Left cardiac atrium (tissue), 4 donors: ENCODE measurements around the gene AUTS2. TPM values are rescaled to one million over a fixed set of nuclear protein-coding genes. Genes with fewer than 3 reads are reported as not detected.

Experiments
- ATAC-seq, 2 donors: fragments of 200-7000 bp; cut with Tn5 transposase; one replicate each; pipeline ENCODE4 v1.9.1; 2020; ENCODE audit warnings: mild to moderate bottlenecking in 2 of 2, moderate library complexity in 2 of 2
- DNase-seq: peaks from one replicate; pipeline ENCODE4 v3.0.0-alpha.2; 2020
- intact Hi-C, 2 donors: fragments of 100-400 bp; cut with DNase I; formaldehyde crosslinking; loops; one replicate each; pipeline versions ENCODE4 v1.14.1 to v1.15.1; 2022 to 2023
- total RNA-seq, 2 donors: library from RNA; stranded (reverse); fragmentation: NEBNext Ultra II Directional; extraction: Animal tissue kit (Norgen Biotek cat#: 25700); gene quantifications; one replicate each; pipeline ENCODE4 v1.2.1, GENCODE V29; 2021
- donor health status: DM: no; HTN: yes; CAD: no.
- donor health status: DM: no; HTN: yes; CAD: no; lungs with severe emphysema.
- donor health status: DM: yes; HTN: yes; CAD: no.
- donor health status: Dilated cardiomyopathy.

AUTS2 gene
- total RNA-seq, 2 donors from 2014 or later, result 10.5 to 15.2 TPM

GRCh38 chr7:69677054-69677852 lies 79.0 kb downstream of the AUTS2 start:
- DNase-seq, result no peak
- intact Hi-C loops, result no loop called here
- ATAC-seq, result no peak

GRCh38 chr7:69677881-69678493 lies 79.7 kb downstream of the AUTS2 start:
- DNase-seq (no peak), ATAC-seq (no peak)
- intact Hi-C loops, result no loop called here

DNA sequence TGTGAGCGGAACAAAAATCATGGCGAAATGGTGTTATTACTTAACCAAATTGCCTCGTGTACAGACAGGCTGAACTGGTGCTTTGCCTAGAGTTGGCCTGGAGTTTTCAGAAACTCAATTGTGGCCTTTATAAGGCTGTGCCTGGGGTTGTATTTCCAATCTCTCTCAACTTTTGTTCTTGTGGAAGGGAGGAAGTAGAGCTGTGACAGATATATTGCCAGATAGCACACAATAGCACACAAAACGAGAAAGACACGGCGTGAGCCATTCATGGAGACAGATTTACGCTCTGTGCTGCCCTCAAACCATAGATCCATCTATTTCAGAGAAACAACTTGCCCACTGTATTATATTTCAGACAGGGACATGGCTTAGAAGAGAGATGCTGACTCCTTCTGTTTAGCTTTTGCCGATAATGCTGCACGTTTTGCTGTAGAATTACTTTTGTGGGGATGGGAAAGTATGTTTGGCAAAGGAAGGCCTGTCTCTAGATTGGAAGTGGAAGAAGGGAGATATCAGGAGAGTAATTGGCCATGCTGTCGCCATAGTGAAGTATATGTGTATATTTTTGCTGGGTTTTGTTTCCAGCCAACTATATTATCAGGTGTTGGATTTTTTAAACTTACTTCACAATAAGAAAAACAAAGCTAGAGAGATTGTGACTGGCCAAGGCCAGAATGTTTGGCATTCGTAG lies 80.4 kb downstream of the AUTS2 start:
- intact Hi-C loops, result no loop called here
- no peak for DNase-seq
- peak in 1 of 2 donors; percentile 77 for ATAC-seq

DNA sequence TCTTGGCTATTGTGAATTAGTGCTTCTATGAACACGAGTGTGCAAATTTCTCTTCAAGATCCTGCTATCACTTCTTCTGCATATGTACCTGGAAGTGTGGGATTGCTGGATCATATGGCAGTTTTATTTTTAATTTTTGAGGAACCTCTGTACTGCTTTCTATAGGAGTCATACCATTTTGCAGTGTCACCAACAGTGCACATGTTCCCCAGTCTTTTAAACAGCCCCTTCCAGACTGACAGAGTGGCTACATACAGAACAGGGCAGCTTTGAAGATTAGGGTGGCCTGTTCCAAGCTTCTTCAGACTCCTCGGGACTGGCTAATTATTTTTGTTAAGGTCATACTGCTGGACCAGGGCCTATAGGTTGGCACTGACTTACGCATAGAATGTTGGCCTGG lies 82.9 kb downstream of the AUTS2 start:
- intact Hi-C loops, result no loop called here
- ATAC-seq (no peak), DNase-seq (no peak)

GRCh38 chr7:69682518-69682917 lies 84.2 kb downstream of the AUTS2 start:
- intact Hi-C loops, result no loop called here
- ATAC-seq, result no peak
- no peak for DNase-seq

GRCh38 chr7:69683002-69683401 lies 84.7 kb downstream of the AUTS2 start:
- DNase-seq (no peak), ATAC-seq (no peak)
- intact Hi-C loops, result no loop called here

GRCh38 chr7:69684369-69685292 lies 86.4 kb downstream of the AUTS2 start:
- intact Hi-C loops, result no loop called here
- ATAC-seq (peak in 1 of 2 donors; percentile 49), DNase-seq (no peak)

GRCh38 chr7:69685293-69685631 lies 87.0 kb downstream of the AUTS2 start:
- intact Hi-C loops, result no loop called here
- ATAC-seq, result no peak
- no peak for DNase-seq

DNA sequence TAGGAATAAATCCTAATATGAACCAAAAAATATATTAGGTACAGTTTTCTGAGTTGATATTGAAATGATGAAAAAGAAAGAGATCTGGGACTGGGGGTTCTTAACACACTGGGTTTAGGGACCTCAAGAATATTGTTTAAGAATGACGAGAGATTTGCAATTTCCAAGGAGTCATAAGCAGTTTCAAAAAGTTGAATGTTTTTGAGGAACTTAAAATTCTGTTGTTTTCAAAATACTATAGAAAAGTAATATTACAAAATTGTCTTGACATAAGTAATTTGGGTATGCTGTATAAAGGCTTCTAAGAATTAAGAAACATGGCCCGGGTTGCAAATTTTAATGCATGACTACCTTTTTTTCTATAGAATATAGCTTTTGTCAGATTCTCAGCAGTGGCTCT lies 88.1 kb downstream of the AUTS2 start:
- ATAC-seq (no peak), DNase-seq (no peak)
- intact Hi-C loops, result no loop called here

DNA sequence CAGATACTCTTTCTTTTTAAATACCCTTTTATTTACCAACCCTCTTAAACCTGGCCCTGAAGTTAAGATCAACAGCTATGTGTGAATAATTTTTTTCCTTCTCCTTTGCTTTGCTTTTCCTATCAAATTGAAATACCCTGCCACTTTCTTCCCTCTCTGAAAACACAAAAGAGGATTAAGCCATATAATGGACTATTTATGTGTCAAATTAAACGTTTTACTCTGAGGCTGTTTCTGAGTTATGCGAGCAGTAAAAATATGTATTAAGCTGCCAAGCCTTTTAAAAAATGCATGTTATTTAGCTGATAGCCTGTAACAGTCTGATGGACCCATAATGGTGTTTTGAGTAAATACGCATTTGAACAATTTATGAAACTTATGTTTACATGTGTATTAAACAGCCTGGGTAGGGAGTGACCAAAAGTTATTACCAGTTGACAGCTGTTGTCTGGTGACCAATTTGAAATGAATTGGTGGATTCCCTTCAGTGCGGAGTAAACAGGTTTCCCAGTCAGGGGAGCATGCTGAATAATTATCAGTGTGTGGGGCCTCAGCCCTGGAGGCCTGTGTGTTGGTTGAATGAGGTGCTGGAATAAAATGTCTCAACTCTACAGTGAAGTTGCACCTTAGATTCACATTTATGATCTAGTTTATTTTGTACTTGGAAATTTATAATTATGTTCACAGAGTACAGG lies 89.6 kb downstream of the AUTS2 start:
- no peak for DNase-seq
- ATAC-seq, result no peak
- intact Hi-C loops, result no loop called here

GRCh38 chr7:69690329-69690728 lies 92.1 kb downstream of the AUTS2 start:
- DNase-seq, result no peak
- no peak for ATAC-seq
- intact Hi-C loops, result no loop called here

DNA sequence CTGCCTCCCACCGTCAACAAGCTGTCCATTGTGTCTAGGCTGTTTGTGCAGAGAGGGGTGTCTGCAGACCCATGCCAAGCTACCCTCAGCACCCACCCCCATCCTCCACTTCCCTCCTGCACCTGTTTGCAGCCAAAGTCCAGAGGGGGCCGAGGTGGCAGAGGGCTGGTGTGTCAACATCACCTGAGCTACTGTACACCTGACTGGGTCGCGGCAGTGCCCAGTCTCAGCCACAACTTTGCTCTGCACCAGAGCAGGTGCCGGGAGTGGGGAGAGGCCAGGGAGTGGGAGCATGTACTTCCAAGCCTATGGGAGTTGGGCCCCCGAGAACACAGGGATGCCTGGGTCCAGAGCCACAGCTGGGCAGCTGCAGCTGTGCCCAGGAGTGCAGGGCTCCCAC lies 93.1 kb downstream of the AUTS2 start:
- intact Hi-C loops, result no loop called here
- DNase-seq, result no peak
- ATAC-seq, result no peak

GRCh38 chr7:69691734-69692133 lies 93.5 kb downstream of the AUTS2 start:
- DNase-seq, result no peak
- intact Hi-C loops, result no loop called here
- ATAC-seq, result no peak

DNA sequence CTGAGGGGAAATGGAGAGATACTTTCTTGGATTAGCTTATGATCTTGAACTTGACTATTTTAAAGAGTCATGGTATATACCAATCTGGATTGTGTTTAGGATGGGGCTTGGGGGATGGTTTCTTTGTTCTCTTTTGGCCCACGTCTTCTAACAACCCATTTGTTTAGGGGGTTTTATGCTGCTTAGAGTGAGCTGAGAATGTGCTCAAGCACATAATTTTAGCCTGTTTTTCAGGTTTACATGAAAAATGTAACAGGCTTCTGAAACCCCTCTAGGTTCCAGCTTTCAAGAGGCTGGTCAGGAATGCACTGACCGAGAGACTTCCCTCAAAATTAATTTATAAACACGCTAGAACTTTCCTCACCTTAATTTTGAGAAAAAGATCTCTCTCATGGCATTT lies 94.3 kb downstream of the AUTS2 start:
- intact Hi-C loops, result no loop called here
- DNase-seq (no peak), ATAC-seq (no peak)

DNA sequence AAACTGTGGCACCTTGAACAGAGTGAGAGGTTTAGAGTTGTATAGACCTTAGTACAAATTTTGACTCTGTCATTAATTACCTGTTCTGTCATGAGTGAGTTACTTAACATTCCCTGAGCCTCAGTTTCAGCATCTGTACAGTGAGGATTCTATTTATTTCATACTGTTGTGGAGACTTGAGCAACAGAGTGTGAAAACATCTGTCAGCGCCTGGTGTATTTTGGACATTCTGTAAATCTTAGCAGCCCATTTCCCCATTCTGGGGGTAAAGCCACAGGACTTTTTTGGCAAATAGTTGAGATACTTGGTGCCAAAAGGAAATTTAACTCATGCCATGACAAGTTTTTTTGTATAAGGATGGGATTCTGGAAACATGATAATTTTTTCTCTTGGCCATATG lies 94.8 kb downstream of the AUTS2 start:
- DNase-seq (no peak), ATAC-seq (no peak)
- intact Hi-C loops, result no loop called here

GRCh38 chr7:69696054-69696591 lies 97.8 kb downstream of the AUTS2 start:
- ATAC-seq, result no peak
- intact Hi-C loops, result no loop called here
- DNase-seq, result no peak

- DNase-seq (no peak), ATAC-seq (no peak)
- intact Hi-C loops, result no loop called here
These were observed 98.7 kb downstream of the AUTS2 start for GRCh38 chr7:69696686-69697685.
